Measurements from ENCODE around the gene EPB41L4B.
"Not testable (repeated sequence)": the region's sequence is repeated elsewhere in the genome, so short reads cannot be mapped to it uniquely, and the experiment has no call there.

The EPB41L4B gene

DNA sequence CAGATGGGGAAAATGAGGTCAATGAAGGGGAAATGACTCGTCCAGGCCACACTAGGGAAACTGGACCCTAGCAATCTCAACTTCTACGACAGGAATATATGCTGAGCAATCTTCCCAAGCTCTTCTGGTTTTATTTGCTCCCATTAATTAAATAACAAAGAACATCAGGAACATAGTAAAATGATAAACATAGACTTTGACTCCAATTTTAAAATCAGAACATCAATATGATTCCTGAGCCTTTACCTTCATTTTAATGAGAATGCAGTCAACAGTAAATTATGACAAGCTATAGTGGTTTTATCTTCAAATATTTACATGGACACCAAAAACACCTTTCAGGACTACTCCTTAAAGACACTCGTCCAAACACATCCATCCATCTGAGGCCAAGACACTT, 79.7 kb downstream of the EPB41L4B start:
- DNase-seq, result no peak

DNA sequence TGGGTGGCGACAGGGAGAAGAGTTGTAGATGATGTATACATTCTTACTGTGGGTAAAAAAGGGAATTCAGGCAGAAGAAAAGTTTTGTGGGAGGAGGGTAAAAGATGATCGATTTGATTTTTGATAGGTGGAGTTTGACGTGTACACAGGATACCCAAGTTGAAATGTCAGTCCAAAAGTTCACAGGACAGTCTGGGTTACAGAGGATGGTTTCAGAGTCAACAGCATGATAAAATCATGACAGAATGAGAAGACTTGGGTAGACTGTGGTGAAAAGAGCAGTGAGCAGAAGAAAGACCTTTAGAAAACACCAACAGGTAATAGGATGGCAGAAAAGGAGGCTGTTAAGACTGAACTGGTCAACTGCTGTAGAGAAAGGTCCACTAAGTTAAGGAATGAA, 81.6 kb downstream of the EPB41L4B start:
- DNase-seq, result no peak

DNA sequence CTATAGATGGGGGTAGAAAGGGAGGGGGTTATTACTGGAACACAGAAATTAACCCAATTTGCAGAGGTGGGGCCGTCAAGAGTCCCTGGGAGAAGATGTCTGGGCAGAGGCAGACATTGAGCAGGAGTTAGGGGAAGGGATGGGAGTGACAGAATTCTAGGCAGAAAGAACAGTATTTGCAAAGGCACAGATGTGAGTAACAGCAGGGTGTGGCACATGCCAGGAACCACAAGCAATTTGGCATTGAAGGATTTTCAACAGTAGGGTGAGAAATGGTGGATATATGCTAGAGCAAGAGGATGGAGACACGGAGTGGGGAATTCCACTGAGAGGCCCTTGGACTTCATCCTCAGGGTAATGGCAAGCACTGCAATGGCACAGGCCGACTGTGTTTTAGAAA, 82.2 kb downstream of the EPB41L4B start:
- DNase-seq, result no peak

DNA sequence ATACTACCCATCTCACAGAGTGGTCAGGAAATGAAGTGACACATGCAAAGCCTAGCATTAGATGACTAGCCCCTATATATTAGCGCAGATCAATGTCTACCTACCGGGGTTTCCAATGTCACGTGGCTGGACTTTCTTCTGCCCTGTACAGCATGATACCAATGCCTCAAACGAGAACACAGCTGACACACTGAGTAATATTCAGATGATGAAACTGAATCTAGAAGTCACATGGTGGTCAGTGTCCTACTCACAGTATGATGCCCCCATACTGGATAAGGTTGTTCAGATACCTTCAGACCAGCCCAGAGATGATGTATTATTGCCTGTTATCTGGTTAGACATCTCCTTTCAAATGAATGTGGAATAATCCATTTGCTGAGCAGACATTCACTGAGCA, 82.7 kb downstream of the EPB41L4B start:
- no peak for DNase-seq

DNA sequence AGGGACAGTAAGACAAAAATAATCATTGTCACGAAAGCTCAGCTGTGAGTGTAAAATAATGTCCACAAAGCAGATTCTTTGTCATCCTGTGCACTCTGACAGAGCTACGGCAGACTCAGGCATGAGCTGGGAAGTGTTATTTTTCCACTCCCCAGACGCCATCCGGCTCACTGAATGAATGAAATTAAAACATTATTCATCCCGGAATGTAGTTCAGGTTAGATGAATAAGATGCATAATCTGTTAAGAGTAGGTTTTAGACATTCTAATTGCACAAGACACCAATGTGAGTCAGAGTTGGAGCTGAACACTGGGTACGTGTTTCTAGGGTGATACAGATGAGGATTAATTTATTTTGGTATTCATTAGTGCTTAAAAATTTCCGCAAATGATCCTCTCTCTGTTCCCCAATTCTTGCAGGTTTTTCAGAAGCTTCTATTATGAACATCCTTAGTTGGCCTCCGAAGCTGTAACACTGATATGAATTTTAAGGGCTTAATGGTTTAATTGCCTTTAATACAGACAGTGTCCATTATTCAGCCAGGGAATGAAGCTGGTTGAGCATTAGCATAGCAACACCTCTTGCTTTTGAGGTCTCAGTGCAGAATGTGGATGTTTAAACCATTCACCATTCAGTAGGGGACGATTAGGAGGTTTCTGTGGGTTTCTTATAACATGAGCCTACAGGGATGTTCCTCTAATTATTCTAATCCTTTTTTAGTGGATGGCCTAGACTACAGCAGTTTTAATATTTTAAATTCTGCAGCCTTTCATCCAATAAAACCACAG, 88.2 kb downstream of the EPB41L4B start:
- DNase-seq, result no peak

DNA sequence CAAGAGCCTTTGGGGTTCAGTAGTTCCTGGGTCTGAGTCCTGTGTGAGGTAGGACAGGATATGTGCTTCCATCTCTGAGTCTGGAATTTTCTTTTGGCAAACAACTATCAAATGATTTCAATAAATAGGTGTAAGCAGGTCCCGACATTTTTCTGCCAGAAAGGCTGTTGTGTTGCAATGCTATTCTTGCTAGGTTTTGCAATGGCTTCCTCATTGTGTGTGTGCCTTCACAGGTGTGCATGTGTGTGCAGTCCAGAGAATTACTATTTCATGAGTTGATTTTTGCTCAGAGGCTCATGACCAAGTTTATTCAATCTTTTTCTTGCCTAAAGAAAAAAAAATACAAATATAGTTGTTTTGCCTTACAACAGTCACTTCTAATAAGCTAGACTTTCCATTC, 89.3 kb downstream of the EPB41L4B start:
- no peak for DNase-seq

DNA sequence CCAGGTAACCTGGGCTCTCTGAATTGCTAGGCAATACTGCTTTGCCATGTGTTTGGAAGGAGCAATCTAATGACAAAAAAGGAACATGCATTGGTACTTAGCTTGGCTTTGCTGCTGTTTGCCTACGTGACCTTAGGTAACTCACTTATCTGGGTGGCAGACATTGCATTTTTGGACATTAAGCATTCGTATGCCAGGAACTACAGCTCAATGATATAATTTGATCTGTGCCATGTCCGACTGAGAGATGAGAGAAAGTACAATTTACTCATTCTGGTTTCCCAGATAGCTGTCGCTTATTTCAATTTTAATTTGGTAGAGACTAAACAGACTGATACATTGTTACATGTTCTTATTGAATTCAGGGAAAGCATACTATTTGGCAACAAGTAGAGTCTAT, 90.6 kb downstream of the EPB41L4B start:
- DNase-seq, result no peak

DNA sequence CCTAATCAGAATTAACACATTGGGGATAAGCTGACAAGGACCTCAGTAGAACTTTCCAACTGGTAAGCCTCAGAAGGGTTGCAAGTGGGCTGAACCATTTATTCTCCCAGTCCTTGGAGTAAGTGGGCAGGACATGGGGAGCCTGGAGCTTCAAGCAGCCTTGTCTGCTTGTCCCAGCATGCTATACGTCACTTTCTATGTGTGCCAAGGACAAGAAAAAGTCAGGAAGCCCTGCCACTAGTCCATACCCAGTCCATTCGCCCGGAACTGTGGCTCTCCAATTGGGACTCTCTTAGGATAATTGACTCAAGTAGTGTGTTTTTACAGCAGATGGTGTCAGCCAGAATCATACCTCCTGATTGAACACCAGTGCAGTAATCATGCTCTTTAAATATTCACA, 91.2 kb downstream of the EPB41L4B start:
- no peak for DNase-seq

DNA sequence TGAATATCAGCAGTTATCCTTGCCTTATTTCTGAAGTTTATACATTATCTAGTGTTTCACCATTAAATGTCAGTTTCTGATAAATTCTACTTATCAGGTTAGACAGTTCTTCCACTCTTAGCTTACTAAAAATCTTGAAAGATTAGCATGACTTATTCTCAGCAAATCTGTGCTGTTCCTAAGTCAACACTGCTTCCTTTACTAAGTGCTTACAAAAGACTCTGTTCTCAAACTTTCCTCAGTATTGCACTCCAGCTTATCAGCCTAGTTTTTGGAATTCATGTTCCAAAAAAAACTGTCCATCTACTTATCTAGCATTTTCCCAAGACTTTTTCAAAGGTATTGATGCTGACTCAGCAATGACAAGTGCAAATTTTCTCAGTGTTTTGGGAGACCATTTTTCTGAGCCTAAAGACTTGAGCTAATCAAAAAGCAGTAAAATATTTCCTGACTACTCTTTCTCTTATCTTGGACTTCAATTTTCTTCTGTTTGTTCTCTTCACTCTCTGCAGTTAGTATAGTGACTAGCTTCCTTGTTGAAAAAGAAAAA, 92.7 kb downstream of the EPB41L4B start:
- no peak for DNase-seq

DNA sequence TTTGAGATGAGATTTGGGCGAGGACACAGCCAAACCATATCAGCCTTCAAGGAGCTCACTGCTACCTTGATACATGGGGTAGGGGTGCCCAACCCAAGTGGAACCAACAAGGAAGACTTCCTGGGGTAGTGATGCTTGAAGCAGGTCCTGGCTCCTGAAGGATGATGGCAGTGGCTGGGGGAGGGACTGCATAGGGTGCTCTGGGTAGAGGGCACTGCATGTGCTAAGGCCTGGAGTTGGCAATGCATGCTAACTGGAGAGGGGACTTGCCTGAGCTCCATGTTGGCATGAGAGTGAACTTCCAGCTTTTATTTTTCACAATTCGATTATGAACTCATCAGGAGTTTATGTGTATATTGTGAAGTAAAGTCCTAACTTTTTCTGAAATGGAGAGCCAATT, 95.2 kb downstream of the EPB41L4B start:
- no peak for DNase-seq

DNA sequence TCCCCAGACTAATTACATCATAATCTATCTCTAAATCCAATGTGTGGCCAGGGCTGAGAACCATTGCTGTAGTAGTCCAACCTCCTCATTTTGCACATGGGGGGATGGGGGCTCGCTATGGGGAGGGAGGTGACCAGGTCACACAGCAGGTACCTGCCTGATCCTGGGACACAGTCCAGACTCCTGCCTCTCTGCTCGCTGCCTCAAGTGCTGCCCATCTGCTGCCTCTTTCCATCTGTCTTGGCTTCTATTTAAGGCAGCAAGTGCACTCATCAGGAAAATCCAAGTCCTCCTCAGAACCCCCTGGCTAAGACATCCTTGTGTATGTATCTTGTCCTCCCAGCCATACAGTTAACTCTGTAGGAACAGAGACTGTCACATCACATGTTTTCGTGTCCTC, 96.1 kb downstream of the EPB41L4B start:
- DNase-seq, result no peak

DNA sequence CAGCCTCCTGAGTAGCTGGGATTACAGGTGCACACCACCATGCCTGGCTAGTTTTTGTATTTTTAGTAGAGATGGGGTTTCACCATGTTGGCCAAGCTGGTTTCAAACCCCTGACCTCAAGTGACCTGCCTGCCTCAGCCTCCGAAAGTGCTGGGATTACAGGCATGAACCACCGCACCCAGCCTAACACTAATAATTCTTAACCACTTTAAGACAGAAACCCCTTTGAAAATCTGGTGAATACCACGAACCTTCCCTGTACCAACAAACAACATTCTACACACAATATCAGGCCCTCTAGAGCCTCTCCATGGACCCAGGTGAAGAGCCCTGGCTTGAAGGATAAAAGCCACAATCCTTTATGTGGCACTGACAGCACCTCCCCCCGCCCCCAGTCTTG, 102.6 kb downstream of the EPB41L4B start:
- DNase-seq, result not testable (repeated sequence)

DNA sequence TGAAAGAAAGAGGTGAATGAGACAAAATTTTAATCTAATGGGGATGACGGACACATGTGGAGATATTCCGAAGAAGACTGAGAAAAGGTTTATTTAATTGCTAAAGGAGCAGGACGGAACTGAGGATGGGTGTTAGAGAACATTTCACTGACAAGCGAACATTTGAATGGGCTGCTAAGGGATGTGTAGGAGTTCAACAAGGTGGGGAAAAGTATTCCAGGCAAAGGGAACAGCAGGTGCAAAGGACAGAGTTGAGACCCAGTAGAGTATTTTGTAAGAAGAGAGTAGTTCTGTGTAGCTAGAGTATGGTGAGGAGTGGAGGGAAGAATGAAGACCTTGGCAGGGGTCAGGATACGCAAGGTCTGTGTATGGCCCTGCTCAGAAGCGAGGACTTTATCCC, 106.4 kb downstream of the EPB41L4B start:
- no peak for DNase-seq

DNA sequence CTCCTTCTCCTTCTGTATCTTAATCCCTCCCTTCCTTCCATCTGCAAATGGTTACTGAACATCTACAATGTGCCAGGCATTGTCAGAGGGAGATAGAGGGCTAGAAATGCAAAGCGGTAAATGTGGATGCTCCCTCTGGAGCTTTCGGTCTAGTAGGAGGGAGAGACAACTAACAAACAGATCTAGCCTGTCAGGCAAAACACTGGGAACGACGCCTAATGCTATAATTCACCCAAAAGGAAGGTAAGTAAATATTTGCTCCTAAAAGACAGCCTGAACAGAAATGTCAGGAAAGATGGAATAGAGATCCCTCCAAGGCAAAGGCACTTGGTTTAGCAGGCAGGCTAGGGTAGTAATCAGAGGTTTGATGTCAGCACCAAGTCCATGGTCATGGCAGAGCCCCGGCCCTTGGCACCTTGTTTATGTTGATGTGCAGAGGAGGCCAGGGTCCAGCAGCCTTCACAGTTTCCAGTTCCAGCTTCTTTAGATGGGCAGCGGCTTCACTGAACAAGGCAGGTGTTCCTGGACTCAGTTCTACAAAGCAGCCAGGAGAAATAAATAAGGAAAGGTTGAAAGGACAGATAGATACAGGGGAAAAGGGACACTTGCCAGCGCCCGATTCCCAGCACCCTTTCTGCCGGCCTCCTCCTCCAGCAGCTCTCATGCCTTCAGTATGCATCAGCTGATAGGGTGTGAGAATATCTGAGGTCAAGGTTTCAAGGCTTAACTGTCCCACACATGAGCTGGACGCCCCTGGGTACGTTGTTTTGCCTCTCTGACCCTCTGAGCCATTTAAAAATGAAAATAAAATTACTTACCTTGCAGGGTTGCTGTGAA, 107.4 kb downstream of the EPB41L4B start:
- no peak for DNase-seq

DNA sequence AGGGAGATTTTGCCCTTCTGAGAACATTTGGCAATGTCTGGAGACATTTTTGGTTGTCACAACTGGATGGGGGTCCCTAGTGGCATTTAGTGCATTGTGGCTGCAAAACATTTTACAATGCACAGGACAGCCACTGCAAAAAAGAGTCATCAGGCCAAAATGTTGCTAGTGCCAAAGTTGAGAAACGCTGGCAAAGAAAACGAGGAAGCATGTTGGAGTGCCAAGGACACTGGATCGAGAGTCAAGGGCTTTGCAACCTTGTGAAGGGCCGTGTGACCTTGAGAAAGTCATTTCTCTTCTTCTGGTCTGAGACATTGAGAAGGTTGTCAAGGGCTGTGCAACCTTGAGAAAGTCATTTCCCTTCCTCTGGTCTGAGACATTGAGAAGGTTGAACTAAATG, 108.1 kb downstream of the EPB41L4B start:
- no peak for DNase-seq

DNA sequence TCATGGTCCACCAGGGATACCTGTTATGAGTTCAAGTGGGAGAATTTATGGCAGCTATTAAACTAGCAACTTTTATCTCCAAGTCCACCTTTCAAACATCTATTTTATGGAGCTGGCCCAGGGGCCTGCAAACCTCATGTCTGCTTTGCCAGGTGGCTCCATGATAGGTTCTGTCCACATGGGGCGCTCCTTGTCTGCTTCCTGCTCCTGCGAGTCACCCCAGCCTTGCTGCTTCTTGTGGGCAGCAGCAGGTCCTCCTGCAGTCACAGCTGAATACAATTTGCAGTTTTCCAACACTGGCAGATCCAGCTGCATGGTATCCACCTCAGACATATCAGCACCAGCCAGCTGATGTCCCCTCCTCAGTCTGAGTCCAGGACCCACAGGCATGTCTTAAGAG, 114.2 kb downstream of the EPB41L4B start:
- DNase-seq, result no peak

DNA sequence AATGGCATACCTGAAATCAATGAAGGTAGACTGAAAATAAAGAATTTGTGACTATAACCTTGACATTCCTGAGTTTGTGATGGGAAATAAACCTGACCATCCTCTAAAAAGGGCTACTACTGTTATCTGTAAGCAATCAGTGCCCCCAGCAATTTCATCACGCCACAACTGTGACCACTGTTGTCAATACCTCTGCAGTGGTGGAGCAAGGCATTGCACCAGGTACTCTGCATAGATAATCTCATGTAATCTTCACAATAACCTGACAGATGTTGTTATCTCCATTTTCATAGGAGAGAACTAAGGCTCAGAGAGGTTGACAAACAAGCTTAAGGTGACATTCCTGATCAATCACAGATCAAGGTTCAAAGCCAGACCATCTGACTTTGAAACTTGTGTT, 115.3 kb downstream of the EPB41L4B start:
- DNase-seq, result no peak

DNA sequence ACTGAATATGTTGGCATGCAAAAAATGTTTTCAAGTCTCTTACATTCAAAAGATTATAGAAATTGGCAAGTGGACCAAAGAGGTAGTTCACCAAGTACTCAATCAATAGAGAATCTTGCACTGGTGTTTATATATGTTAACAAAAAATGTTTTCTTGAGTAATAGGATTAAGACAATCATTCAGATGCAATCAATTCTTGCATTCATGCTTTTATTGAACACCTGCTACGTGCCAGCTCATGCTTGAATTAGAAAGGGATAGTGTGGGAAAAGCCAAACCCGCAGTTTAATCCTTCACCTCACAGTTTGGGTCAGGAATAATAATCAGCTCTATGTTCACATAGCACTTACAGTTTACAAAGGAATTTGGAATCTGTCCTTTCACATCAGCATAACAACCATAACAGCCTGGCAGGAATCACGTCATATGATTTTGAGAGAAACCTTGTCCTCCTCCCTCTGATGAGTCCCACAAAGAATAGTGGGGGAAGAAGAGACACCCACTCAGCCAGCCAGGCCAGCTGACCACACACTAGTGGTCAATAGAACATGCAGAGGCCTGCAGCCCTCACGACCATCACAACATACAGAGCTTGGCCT, 117.0 kb downstream of the EPB41L4B start:
- no peak for DNase-seq

DNA sequence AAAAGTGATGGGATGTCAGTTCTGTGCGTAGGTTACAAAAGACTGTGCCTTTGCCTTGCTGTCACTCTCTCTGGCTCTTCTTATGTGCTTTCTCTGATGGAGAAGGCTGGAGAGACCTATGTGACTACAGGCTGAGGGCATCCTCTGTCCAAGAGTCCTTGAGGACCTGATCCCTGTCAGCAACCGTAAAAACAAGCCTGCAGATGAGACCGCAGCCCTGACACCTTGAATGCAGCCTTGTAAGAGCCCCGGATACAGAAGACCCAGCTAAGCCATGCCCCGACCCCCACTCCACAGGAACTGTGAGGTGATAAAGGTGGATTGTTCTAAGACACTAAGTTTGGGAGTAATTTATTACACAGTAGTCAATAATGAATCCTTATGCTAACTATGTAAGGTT, 121.2 kb downstream of the EPB41L4B start:
- no peak for DNase-seq

DNA sequence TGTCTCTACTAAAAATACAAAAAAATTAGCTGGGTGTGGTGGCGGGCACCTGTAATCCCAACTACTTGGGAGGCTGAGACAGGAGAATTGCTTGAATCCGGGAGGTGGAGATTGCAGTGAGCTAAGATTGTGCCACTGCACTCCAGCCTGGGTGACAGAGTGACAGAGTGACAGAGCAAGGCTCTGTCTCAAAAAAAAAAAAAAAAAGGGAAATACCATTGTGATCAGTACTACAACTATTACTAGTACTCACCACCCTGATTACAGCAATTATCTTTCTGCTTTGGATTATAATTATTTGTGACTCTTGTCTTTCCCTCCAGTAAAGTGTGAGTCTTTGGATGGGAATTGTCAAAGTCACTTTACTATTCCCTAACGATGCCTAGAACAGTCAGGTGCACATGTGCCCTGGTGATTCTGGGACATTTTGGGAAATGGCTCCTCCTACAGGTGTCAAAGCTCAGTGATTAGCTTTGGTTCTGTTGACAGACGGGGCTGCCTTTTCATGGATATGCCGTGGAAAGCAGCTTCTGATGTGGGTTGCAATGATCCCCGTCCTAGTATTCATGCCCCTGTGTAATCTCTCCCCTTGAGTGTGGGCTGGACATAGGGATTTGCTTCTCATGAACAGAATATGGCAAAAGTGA, 122.0 kb downstream of the EPB41L4B start:
- no peak for DNase-seq

DNA sequence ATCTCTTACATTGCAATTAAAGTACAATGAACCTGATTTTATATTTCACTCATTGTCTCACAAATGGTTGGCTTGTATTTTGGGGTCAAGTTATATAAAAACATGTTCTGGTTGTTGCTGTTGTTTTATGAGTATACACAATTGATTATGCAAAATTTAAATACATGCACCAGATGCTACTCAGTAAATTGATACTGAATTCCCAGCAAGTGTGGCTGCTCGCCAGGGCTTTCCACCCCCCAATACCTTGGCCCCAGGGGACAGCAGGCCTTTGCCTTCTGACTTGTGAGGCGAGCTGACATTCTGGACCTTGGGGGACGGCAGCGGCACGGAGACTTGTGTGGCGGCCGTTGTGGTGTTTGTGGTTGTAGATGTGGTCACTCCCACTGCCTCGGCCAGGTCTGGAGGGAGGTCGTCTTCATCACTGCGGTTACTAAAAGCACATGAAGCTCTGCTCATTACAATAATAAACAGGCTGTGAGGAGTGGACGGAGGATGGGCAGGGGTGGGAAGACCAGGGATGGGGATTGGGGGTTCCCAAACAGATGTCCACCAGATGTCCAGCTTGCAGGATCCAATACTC, 126.8 kb downstream of the EPB41L4B start:
- DNase-seq, result no peak

DNA sequence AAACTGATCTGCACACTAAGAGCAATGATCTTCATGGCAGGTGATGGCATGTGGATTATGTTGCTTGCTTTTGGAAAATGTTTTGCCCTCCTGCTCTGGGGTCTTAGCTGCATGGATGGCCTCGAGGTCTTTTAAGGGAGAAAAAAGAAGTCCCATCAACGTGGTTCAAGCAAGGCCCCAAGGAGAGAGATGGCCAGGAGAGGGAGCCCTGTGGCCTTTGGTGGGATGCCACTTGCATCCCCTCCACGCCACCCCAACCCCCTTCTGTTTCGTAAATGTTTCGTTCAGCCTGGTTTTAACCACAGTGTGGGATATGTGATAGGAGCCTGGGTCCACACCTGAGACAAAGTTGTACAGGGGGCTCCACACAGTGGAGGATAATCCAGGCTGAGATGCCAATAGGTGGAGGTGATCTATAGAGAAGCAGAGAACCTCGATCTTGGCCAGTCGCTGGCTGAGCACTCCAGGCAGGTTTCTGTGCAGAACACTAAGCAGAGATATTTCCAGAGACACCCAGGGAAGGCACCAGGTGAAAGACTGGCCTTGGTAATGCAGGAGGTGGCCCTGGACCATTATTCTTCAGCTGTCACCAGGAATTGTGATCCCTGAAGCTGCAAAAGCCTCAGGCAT, 128.0 kb downstream of the EPB41L4B start:
- DNase-seq, result no peak
